AG09319 (cell line): ENCODE data around the gene CNKSR1.

ENCODE experiments used
- DNase-seq: peaks from one replicate; pipeline ENCODE4 v3.0.0-alpha.2; 2010; ENCODE audit warnings: low read depth; ENCODE audit errors: extremely low read depth
- TF ChIP-seq, protein P1 (sequence below): IDR thresholded peaks from 2 replicates; pipeline ENCODE4 v1.5.1; 2011; ENCODE audit warnings: low read depth, mild to moderate bottlenecking, inconsistent platforms, low read length, moderate library complexity

CNKSR1 gene

DNA sequence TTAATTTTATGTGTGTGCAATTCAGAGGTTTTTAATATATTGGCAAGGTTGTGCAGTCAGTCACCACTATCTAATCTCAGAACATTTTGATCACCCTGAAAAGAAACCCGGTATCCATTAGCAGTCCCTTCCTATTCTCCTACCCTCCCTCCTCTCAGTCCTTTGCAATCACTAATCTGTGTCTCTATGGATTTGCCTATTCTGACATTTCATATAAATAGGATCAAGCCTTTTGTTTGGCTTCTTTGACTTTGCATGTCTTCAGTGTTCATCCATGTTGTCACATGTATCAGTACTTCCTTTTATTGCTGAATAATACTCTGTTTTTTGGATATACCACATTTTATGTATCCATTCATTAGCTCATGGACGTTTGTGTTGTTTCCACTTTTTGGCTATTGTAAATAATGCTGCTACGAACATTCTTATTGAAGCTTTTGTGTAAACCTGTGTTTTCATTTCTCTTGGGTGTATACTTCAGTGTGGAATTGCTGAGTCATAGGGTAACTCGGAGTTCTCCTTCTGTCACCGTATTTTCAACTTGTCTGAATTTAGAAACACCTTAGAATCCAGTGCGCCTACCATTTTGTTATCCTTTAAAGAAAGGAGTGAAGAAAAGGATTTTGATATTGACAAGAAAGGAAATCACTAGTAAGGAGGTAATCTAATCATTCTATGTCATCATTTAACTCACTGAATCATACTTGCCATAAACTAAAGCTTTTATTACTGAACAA lies 60.1 kb downstream of the CNKSR1 start:
- TF ChIP-seq, protein P1, sequence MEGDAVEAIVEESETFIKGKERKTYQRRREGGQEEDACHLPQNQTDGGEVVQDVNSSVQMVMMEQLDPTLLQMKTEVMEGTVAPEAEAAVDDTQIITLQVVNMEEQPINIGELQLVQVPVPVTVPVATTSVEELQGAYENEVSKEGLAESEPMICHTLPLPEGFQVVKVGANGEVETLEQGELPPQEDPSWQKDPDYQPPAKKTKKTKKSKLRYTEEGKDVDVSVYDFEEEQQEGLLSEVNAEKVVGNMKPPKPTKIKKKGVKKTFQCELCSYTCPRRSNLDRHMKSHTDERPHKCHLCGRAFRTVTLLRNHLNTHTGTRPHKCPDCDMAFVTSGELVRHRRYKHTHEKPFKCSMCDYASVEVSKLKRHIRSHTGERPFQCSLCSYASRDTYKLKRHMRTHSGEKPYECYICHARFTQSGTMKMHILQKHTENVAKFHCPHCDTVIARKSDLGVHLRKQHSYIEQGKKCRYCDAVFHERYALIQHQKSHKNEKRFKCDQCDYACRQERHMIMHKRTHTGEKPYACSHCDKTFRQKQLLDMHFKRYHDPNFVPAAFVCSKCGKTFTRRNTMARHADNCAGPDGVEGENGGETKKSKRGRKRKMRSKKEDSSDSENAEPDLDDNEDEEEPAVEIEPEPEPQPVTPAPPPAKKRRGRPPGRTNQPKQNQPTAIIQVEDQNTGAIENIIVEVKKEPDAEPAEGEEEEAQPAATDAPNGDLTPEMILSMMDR = no peak
- no peak for DNase-seq
